ENCODE measurements around the gene GCFC2.

DNA sequence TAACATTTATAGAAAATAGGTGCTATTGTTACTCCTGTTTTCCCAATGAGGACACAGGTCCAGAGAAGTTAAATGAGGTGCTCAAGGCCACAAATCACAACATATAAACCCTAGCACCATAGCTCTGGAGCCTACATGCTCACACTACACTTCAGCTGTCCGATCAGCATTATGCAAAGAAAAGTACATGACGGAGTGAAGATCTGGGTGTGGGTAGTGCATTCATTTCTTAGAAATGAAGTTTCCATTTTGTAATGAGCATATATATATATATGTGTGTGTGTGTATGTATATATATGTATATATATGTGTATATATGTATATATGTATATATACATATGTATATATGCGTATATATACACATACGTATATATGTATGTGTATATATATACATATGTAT lies 94.3 kb downstream of the GCFC2 start:
- TF ChIP-seq CHD2 (IDR thresholded peaks at IDR 0.05; ENCODE audit: low read length, partially characterized antibody), result no peak
- TF ChIP-seq, protein P1, sequence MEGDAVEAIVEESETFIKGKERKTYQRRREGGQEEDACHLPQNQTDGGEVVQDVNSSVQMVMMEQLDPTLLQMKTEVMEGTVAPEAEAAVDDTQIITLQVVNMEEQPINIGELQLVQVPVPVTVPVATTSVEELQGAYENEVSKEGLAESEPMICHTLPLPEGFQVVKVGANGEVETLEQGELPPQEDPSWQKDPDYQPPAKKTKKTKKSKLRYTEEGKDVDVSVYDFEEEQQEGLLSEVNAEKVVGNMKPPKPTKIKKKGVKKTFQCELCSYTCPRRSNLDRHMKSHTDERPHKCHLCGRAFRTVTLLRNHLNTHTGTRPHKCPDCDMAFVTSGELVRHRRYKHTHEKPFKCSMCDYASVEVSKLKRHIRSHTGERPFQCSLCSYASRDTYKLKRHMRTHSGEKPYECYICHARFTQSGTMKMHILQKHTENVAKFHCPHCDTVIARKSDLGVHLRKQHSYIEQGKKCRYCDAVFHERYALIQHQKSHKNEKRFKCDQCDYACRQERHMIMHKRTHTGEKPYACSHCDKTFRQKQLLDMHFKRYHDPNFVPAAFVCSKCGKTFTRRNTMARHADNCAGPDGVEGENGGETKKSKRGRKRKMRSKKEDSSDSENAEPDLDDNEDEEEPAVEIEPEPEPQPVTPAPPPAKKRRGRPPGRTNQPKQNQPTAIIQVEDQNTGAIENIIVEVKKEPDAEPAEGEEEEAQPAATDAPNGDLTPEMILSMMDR (IDR thresholded peaks at IDR 0.05), result no peak
- no peak for TF ChIP-seq ESRRA (IDR thresholded peaks at IDR 0.05; ENCODE audit: borderline replicate concordance, low read length)

Data from A549 (cell line).